Activated CD8-positive, alpha-beta memory T cell treated with anti-CD3 and anti-CD28 coated beads for 48 hours (primary cell): ENCODE data around the gene NCOA6.

Experiments
- DNase-seq, 3 experiments: peaks; one replicate each; pipeline ENCODE4 v3.0.0-alpha.2; 2020; ENCODE audit warnings: low read depth in 2 of 3, low spot score in 2 of 3

The NCOA6 gene

DNA sequence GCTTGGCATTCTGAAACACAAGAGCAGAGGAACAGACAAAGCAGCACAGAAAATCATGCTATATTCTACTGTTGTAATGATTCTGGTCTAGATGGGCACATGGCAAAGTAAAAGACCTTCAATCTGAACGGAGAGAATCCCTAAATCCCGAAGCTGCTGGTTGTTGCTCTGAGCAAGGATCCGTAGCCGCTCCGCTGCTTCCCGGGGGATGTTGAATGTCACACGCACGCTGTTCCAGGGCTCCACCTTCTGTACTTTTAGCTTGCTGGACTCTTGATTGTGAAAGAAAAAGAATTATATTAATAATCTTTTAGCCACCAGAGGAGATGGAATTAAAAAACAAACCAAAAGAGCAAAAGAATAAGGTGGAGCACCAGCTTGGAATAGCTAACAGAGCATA is 49.3 kb downstream of the NCOA6 start:
- no peak for DNase-seq

DNA sequence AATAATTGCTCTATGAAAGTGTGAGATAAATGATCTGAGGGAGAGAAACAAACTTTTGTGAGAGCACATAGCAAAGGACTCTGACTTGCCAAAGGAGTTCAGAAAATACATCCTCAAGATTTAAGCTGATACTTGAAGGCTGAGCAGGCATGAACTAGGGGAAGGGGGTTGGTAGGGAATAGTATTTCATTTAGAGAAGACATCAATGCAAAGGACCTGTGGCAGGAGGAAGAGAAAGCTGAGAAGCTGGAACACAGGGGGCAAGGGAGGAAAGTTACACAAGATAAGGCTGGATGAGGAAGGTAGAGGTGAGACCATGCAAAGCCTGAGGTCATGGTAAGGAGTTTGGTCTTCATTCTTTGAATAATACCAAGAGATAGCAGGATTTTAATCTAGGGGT is 50.6 kb downstream of the NCOA6 start:
- DNase-seq, result no peak

DNA sequence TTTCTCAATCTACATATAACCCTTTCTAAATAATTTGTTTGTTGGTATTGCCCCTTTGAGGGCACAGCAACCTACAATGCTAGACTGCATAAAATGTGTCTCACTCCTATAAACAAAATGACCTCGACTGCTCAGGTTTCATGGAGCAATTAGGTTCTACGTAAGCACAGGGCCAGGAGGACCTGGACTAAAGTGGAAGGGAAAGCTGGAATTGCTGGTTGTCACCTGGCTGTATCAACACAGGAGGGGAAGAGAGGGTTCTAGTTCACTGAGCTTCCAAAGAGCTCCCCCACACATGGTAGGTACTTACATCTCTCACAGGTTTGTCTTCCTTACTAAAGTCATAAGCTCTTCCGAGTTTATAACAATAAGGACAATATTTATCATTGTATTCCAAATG is 51.0 kb downstream of the NCOA6 start:
- no peak for DNase-seq

DNA sequence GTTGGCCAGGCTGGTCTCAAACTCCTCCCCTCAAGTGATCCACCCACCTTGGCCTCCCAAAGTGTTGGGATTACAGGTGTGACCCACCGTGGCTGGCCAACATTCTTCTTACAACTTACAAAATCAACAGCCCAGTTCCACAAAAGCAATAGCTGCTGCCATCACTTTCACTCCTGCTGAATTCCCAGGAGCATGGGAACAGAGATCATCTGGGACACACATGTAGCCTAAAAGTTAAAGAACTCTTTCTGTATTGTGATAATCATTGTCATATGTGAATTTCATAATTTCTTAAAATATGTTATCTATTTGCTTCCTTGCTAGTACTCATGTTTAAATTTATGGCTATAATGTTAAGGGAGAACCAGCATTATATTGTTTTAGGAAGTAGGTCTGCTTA is 51.7 kb downstream of the NCOA6 start:
- DNase-seq, result no peak

DNA sequence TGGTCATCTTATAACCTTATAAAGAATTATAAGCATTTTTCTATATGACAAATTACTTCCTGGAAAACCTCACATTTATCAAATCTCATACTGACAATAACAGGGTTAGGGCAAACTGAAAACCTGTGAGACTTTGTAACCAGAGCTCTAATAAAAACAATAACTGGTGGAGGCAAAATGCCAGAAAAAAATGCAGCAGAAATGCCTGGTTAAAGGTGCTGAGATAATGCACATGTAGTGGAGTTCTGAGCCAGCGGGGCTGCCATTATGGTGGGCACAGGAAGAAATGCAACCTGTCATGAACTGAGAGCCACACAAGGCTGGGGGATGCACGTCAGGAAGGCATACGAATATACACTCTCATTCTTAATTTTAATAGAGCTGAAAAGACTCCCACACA is 53.0 kb downstream of the NCOA6 start:
- DNase-seq, result no peak

DNA sequence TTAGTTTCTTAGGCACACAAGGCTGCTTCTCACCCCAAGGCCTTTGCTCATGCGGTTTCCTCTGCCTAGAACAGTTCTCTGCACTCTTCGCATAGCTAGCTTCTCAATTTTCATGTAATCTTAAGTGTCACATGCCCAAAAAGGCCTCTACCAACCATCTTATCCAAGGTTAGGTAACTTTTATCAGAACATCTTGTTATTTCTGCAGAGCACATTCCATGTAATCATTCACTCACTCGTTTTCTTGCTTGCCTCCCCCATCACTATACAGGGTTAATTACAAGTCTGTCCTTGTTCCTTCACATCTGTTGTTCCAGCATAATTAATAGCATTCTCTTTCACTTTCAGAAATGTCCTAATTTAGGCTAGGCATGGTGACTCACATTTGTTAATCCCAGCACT is 53.8 kb downstream of the NCOA6 start:
- no peak for DNase-seq

DNA sequence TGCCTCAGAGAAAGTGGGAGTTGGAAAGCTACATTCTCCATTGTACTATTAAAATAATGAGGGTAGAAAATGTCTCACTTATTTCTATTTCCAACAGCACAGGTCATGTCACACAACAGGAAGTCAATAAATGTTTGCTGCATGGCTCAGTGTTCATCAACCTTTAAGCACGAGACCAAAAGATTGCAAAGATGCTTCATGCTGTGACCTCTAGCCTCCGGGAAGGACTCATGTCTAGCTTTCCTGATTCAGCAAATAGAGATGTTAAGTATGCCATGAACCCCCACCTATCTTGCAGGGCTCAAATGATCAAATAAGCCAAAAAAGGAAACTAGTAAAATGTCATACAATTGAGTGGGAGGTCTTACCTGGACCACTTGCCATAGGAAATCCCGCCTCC is 57.4 kb downstream of the NCOA6 start:
- no peak for DNase-seq

DNA sequence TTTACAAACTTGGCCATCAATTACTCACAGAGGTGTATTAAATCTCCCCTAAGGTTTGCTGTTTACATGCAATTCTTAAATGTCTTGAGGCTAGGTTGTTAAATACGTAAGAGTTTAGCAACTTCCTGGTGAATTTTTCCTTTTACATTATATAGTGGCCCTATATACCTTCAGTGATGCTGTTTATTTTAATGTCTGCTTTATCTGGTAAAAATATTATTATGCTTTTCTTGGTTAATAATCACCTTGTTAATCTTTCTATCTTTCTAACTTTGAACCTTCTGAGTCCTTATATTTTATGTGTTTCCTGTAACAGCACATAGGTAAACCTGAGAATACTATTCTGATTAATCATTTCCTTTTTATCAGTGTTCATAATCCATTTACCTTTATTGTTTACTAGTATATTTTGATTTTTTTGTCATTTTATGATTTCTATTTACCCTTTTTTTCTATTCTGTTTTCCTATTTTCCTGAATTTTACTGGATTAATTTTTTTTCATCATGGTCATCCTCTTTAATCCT is 63.4 kb downstream of the NCOA6 start:
- DNase-seq, result no peak

DNA sequence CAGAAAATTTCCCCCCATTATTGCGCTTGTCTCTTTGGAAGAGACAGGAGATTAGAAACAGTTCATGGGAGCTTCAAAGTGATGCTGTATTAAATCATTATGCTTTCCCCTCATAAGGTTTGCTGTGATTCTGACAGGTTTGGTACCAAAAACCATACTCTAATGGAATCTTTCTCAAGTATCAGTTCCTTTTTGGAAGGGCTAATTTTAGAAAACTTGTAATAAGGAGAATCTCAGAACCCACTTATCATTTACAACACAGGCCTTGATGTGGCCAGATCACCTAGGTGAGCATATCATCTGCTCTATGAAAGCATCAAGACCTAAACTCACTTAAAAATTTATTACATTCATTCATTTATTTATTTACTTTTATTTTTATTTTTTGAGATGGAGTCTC is 70.1 kb downstream of the NCOA6 start:
- DNase-seq, result no peak

DNA sequence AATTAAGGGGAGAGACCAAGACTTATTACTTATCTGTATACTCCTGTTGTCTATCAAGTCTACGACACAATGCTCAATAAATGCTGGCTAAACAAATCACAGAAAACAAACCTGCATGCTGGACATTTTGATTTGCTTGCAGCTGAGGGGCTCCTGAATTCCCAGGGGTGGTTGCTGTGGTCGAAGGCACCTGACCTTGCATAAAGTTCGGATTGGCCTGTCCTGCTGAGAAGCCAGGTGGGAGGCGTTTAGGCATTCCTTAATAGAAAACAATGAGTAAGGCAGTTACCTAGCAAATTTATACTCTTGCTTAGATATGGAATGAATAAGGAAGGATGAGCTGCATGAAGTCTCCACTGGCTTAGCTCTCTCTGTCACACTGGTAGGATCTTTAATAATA is 70.8 kb downstream of the NCOA6 start:
- no peak for DNase-seq

DNA sequence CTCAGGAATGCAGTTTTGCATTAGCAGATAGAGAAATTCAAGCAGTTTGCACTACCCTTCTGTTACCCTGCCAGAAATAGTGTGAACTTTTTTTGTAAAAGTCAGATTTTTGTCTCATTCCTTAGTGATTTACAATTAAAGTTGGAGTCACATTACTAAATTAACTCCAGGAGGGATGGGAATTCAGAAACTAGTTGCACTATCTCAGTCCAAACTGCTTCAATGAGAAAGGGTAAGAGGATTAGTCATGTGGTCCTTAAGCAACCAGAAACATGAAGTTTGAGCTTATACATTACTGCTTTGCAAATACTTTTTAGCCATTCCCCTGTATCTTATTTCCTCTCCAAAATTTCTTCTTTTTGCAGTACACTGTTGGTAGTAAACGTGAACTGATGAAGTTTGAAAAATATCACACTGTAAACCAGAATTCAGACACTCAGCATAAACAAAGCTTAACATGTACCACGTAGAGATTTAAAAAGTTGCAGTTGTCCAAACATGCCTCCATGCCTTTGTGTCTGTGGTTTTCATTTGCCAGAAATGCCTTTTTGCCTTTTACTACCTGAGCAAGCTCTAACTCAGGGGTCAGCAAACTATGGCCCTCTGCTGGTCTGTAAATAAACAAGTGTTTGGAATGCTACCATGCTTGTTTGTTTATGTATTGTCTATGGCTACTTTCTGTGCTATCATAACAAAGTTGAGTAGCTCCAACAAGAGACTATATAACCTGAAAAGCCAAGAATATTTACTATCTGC is 71.6 kb downstream of the NCOA6 start:
- DNase-seq, result no peak

DNA sequence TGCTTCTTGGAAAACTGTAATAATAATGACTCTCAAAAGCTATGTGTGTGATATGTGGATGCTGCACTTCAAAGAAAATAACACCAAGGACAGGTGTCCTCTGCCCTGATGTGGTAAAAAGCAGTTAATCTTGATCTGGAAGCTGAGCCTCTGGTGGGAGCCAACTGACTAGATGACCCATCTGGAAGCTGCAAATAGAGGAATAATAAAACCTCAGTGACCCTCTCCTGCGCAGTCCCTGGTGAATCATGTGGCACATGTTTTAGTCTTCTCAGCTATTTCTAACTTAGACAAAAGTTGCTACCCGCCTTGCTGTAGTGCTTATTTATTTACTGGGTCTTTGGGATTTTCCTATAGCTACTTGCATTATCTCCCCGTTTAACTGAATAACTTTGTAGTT is 74.0 kb downstream of the NCOA6 start:
- DNase-seq, result no peak

DNA sequence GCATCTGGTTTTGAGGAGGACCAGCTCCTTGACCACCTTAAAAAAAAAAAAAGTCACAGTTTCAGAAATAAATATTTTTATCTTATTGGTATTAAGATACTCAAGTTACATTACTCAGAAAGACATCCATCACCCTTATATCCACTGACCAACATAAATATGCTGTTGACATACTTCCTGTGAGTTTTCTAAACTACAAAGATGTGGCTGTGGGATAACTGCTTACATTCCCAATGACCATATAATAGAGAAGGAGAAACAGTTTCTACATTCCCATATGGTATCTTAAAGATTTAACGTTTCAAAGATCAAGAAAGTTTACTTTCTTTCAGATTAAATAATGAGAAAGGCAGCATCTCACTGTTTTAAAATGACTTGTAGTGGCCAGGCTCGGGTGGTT is 75.0 kb downstream of the NCOA6 start:
- DNase-seq, result no peak

DNA sequence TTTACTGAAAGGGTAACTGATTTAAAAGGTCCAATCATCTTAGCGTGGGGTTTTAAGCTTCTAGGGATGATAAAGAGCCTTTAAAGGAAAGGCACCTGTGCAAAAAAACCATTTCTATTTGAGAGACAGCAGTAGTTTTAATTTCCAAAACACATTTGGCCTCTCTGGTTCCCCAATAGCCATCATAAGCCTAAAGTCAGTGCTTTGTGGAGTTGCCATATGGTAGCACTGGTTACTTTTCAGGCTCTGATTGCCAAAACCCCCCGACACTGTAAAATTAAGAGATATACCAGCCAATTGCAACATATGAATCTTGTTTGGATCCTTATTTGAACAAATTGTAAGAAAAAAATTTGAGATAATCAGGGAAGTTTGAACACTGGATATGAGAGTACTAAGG is 76.7 kb downstream of the NCOA6 start:
- no peak for DNase-seq

DNA sequence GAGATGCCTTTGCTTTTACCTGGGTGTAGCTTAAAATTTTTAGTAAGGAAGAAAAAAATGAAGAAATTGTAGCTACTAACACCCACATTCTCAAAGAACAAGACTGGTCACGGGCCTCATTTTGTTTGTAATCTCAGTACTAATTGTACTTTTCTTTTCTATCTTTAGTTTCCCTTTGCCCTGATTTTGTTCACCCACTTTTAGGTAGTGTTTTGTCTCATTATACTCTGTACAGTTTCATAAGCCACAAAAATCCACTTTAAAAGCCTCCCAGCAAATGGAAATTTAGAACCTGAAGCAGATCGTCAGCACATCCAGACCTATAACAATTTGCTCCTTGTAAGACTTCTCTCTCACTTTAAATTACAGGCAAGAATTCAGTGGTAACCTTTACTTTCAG is 78.0 kb downstream of the NCOA6 start:
- no peak for DNase-seq

DNA sequence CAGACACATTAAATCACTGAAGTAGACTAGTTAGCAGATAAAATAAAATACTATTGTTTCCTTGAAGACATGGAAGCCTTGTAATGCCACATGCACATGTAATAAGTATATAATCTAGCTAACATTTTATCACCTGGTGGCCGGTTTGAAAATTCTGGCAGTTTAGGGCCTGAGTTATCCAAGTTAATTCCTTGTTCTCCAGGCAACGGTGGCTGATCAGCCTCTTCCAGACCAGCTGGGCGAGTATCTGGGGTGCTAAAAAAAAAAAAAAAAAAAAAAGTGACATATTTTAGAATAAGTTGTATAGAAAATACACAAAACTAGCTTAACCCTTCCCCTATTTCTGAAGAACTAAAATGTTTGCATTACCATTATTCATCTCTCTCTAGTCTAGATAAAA is 78.8 kb downstream of the NCOA6 start:
- no peak for DNase-seq

DNA sequence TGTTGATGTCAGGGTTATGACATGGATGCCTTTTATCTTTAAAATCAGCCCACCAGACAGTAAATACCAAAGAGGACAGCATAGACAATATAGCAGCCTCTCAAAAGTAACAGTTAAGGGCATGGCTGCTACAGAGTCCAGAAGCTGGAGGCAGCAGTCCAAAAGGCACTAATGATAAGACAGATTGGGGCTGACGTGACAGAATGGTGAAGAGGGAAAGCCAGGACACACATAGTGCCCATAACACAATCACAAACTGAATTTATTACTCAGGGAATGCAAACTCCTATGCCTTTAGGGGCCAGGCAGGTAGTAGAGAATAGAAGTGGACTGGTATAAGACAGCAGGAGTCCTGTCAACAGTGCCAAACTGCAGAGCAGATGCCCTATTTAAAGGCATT is 80.6 kb downstream of the NCOA6 start:
- DNase-seq, result no peak

DNA sequence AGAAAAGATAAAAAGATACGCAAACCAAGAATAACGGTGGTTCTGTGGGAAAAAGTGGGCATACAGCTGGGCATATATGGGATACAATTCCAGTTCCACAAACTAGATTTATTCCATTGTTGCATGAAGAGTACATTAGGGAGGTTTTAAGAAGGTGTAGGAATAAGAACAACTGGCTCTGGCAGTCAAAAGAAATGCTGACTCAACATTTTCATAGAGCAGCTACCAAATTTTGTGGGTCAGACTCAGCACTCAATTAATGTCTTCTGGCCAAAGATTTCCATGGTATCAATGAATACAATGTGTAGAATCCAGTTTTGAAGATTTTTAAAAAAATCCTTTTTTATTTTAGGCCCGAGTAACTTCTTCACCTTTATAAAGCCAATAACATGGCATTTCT is 81.1 kb downstream of the NCOA6 start:
- no peak for DNase-seq

DNA sequence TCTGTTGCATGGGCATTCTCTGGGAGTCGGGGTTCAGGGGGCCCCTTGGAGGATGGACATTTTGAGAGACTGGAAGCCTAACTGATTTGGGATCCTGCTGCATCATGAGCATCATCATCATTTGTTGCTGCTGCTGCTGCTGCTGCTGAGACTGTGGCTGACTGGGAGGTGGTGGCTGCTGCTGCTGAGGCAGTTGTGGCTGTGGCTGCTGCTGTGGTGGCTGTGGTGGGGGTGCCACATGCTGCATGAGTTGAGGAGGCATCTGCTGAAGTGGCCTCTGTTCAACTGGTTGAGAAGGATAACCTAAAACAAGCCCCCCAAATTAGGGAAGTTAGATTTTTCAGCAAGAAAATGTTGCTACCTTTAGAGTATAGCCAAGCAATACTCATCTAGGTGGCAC is 82.4 kb downstream of the NCOA6 start:
- no peak for DNase-seq

DNA sequence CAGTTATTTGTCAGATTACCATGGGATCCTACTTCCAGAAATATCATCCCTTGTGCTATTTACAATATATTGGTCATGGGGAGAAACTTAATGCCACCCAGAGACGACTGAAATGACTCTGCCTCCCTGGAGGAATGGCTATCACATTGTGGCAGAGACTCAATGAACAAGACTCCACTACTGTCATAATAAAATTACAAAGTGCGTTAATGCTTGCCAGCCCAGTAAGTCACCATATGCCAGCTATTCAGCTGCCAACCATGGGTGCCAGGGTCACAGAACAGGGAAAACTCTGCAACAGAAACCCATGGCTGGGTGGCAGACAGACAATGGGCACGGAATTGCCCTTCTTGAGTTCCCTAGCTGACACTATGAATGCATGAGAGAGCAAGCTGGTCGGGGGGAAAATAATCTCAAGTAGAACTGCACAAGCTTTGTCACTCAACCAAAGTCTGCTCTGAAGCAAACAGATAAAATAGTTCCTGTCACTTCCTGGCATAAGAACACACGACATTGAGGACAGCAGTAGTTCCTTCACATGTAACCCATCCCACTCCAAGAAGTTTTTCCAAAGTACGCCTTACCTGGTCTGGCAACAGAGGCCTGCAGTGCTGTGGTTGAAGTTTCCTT is 89.2 kb downstream of the NCOA6 start:
- DNase-seq, result no peak

DNA sequence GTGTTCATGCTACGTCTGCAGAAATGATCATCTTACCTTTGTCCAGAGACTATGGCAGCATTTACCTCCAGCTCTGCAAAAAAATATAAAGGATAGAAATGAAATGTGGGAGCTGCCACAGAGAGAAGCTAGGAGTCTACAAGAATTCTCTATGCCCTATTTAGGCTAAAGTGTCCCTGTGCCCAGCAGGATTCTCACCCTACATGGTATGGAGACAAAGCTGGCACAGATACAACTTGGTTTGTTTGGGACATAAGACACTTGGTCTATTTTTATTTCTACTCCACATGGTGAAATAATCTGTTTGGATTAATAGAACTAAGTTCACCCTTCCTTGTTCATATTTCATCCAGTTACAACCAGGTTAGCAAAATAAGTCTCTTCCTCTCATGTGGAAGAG is 92.9 kb downstream of the NCOA6 start:
- no peak for DNase-seq

DNA sequence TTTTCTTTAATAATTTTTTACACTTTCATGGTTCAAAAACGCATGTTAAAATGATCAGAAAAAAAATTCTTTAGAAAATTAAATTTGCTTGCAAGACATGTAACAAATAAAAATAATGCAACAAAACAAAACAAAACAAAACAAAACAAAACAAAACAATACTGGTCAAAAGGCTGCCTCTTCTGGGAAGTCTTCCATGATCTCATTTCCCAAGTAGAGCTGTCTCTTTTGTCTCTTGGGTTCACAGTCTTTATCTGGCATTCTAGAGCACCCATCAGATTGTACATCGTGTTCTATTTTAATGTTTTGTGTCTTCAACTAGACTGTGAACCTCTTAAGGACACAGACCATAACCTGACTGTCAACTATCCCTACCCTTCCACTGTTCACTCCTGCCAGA is 96.0 kb downstream of the NCOA6 start:
- DNase-seq, result no peak

DNA sequence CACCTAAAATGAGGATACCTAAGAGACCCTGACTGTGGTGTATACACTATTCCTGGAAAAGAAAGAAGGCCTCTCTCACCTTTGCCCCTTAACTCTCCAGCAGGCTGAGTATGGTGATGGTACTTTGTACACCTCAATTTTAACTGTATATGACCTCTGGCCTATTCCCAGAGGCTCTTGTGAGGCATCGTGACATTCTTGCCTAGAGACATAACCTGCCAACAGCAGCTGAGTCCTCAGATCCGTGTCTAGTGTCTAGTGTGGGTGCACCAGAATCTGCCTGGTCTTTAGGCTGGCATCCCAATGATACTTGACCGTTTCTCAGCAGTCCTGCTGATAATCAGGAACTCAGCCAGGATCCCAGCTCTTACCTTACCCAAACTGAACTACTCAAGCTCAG is 101.3 kb downstream of the NCOA6 start:
- no peak for DNase-seq
